Measurements from ENCODE around the gene LAMA2. TPM values are rescaled to one million over a fixed set of nuclear protein-coding genes. Genes with fewer than 3 reads are reported as not detected.

LAMA2 gene
- total RNA-seq, 1 donor from 2014 or later: 185 TPM

DNA sequence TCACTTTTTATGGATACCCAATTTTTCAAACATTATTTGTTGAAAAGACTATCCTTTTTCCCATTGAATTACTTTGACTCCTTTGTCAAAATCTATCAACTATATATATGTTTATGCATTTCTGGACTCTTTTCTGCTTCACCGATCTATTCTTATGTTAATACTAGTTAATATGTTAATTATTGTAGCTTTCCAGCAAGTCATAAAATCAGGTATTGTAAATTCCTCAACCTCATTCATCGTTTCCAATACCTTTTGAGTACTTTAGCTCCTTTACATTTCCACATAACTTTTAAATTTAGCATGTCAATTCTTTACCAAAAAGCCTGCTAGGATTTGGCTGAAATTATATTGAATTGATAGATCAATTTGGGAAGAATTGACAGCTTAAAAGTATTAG lies 419.7 kb downstream of the LAMA2 start:
- intact Hi-C loops (cut with micrococcal nuclease): no loop called here

DNA sequence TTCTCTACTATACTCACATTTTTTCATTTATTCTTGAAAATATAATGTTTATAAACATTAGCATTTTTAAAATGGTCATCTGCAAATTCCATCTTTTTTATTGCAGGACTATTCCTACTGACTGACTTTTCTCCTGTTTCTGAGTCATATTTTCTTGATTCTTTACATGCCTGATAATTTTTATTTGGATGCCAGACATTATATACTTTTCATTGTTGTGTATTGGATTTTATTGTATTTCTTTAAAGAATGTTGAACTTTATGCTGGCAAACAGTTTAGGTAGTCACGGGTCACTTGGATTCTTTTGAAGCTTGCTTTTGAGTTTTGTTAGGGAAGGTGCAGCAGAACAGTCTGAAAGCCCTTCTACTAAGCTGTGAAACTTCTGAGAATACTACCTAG lies 423.9 kb downstream of the LAMA2 start:
- TF ChIP-seq, protein P1, sequence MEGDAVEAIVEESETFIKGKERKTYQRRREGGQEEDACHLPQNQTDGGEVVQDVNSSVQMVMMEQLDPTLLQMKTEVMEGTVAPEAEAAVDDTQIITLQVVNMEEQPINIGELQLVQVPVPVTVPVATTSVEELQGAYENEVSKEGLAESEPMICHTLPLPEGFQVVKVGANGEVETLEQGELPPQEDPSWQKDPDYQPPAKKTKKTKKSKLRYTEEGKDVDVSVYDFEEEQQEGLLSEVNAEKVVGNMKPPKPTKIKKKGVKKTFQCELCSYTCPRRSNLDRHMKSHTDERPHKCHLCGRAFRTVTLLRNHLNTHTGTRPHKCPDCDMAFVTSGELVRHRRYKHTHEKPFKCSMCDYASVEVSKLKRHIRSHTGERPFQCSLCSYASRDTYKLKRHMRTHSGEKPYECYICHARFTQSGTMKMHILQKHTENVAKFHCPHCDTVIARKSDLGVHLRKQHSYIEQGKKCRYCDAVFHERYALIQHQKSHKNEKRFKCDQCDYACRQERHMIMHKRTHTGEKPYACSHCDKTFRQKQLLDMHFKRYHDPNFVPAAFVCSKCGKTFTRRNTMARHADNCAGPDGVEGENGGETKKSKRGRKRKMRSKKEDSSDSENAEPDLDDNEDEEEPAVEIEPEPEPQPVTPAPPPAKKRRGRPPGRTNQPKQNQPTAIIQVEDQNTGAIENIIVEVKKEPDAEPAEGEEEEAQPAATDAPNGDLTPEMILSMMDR (IDR thresholded peaks at IDR 0.05; ENCODE audit: borderline replicate concordance): no peak
- intact Hi-C loops (cut with micrococcal nuclease): no loop called here
- no peak overlapping the region for H3K4me3 ChIP-seq
- DNase-seq: no peak
- H3K4me1 ChIP-seq: peaks cover 1% of the 10 kb centered on the region
- peaks cover 27% of the 10 kb centered on the region for H3K36me3 ChIP-seq
- H3K27me3 ChIP-seq (ENCODE audit: low read depth): no peaks in the 10 kb centered on the region
- peaks cover 4% of the 10 kb centered on the region for H3K9me3 ChIP-seq (replicated peaks)
- no peak overlapping the region for H3K27ac ChIP-seq (replicated peaks)

More for the DNA sequence above, 419.7 kb downstream of the LAMA2 start:
- H3K4me3 ChIP-seq: no peak overlapping the region
- TF ChIP-seq, protein P1 (IDR thresholded peaks at IDR 0.05; ENCODE audit: borderline replicate concordance): no peak
- H3K27me3 ChIP-seq (ENCODE audit: low read depth): no peaks in the 10 kb centered on the region
- no peak for DNase-seq
- no peak overlapping the region for H3K27ac ChIP-seq (replicated peaks)
- H3K9me3 ChIP-seq (replicated peaks): peaks cover 4% of the 10 kb centered on the region
- H3K4me1 ChIP-seq: peaks cover under 1% of the 10 kb centered on the region
- H3K36me3 ChIP-seq: peaks cover 39% of the 10 kb centered on the region

DNA sequence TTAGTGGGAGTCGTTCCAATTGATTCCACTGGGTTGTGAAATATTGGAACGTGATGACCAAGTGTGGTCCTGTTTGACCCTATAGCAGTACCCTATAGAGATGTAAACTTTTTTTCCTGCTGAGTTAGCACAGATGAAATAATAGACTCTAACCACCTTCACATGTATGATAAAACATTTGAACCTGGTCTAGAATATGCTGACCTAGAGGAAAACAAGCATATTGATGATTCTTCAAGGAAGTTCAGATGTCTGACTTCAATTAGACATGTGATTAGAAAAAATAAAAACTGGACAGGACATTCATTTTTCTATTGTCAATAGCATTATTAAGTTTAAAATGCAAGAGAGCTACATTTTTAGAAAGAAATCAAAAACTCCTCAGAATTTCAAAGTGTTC lies 424.9 kb downstream of the LAMA2 start:
- Histone ChIP-seq H3K4me3 (no peak overlapping the region), H3K27ac (replicated peaks) (no peak overlapping the region), H3K36me3 (peaks cover 30% of the 10 kb centered on the region), H3K27me3 (ENCODE audit: low read depth) (no peaks in the 10 kb centered on the region), H3K9me3 (replicated peaks) (peaks cover 4% of the 10 kb centered on the region), H3K4me1 (peaks cover 11% of the 10 kb centered on the region)
- no peak for DNase-seq
- TF ChIP-seq, protein P1 (IDR thresholded peaks at IDR 0.05; ENCODE audit: borderline replicate concordance): no peak
- intact Hi-C loops (cut with micrococcal nuclease): no loop called here

DNA sequence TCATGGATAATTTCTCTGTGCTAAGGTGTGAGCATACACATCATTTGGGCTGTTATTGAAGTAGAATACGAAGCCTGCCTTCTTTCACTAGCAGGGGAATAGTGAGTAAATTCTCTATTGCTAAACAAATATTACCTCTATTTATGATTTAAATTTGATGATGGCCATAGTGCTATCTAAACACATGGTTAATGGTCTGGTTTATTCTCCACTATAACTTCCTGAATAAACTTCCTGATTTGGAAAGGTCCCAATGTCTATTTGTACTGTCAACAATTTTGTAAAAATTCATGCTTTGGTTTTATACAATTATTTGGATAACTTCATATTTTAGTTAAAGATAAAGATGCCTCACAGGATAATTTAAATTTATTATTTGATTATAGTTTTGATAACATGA lies 426.2 kb downstream of the LAMA2 start:
- no peak overlapping the region for H3K27ac ChIP-seq (replicated peaks)
- H3K9me3 ChIP-seq (replicated peaks): no peaks in the 10 kb centered on the region
- H3K4me3 ChIP-seq: no peak overlapping the region
- no peak for DNase-seq
- no peaks in the 10 kb centered on the region for H3K27me3 ChIP-seq (ENCODE audit: low read depth)
- intact Hi-C loops (cut with micrococcal nuclease): no loop called here
- peaks cover 22% of the 10 kb centered on the region for H3K4me1 ChIP-seq
- peaks cover 28% of the 10 kb centered on the region for H3K36me3 ChIP-seq
- TF ChIP-seq, protein P1 (IDR thresholded peaks at IDR 0.05; ENCODE audit: borderline replicate concordance): no peak

DNA sequence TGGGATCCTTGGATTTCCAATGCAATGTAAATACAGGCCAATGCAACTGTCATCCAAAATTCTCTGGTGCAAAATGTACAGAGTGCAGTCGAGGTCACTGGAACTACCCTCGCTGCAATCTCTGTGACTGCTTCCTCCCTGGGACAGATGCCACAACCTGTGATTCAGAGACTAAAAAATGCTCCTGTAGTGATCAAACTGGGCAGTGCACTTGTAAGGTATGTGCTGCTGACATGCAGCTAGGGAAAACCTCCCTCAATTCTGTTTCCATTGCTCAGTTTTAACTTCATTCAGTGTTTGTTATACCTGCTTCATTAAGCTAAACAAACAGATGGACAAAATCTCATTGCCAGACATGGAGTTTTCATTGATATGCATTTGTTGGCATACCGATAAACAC lies 429.9 kb downstream of the LAMA2 start:
- Histone ChIP-seq H3K27me3 (ENCODE audit: low read depth) (no peaks in the 10 kb centered on the region), H3K36me3 (peaks cover 47% of the 10 kb centered on the region), H3K27ac (replicated peaks) (peak overlapping the region; percentile 58), H3K4me1 (peaks cover 30% of the 10 kb centered on the region), H3K4me3 (no peak overlapping the region), H3K9me3 (replicated peaks) (no peaks in the 10 kb centered on the region)
- TF ChIP-seq, protein P1 (IDR thresholded peaks at IDR 0.05; ENCODE audit: borderline replicate concordance): no peak
- intact Hi-C loops (cut with micrococcal nuclease): no loop called here
- DNase-seq: no peak

DNA sequence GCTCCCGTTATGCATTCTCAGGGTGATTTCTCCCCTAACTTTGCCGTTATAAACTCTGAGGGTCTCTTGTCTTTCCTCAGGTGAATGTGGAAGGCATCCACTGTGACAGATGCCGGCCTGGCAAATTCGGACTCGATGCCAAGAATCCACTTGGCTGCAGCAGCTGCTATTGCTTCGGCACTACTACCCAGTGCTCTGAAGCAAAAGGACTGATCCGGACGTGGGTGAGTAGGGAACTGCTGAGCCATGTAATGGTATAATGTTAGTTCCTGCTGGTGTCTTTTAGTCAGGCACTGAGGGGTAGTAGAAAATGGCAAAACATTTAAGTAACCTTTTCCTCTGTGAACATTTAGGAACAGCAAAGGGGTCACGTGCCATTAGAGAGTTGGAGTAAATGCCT lies 431.6 kb downstream of the LAMA2 start:
- peaks cover 43% of the 10 kb centered on the region for H3K36me3 ChIP-seq
- peak overlapping the region; percentile 58 for H3K27ac ChIP-seq (replicated peaks)

More for the DNA sequence above, 431.6 kb downstream of the LAMA2 start:
- DNase-seq: peak; percentile 38
- Histone ChIP-seq H3K9me3 (replicated peaks) (no peaks in the 10 kb centered on the region), H3K4me3 (no peak overlapping the region), H3K27me3 (ENCODE audit: low read depth) (no peaks in the 10 kb centered on the region), H3K4me1 (peaks cover 38% of the 10 kb centered on the region)
- intact Hi-C loops (cut with micrococcal nuclease): no loop called here
- TF ChIP-seq, protein P1 (IDR thresholded peaks at IDR 0.05; ENCODE audit: borderline replicate concordance): no peak
